Stomach (tissue), 9 donors: ENCODE results near the gene CELF4. TPM values are rescaled to one million over a fixed set of nuclear protein-coding genes. Genes with fewer than 3 reads are reported as not detected.

Experiments used
- DNase-seq, 2 donors: peaks; one replicate each; pipeline versions ENCODE4 v3.0.0 to v3.0.0-alpha.2; 2013 to 2019
- H3K27ac ChIP-seq, 5 donors: fragments of 200-600 bp in 4 of 5; sonication (generic) in 4 of 5; one replicate each; pipeline ENCODE4 v1.5.1; 2013 to 2019; ENCODE audit warnings: mild to moderate bottlenecking in 1 of 5, moderate library complexity in 1 of 5
- H3K27me3 ChIP-seq, 3 donors: fragments of 200-600 bp; sonication (generic); one replicate each; pipeline ENCODE4 v1.5.1; 2017 to 2019; ENCODE audit warnings: mixed run types in 1 of 3
- H3K36me3 ChIP-seq, 4 donors: fragments of 200-600 bp; sonication (generic); 1 replicate in 3 of 4; 2 replicates in 1 of 4; pipeline ENCODE4 v1.5.1; 2016 to 2019
- H3K4me1 ChIP-seq, 4 donors: fragments of 200-600 bp; sonication (generic); one replicate each; pipeline ENCODE4 v1.5.1; 2016 to 2019
- H3K4me3 ChIP-seq, 4 donors: fragments of 200-600 bp; sonication (generic) in 3 of 4; one replicate each; pipeline ENCODE4 v1.5.1; 2016 to 2019; ENCODE audit warnings: mild to moderate bottlenecking in 1 of 4
- H3K9me3 ChIP-seq, 4 donors: fragments of 200-600 bp; sonication (generic); one replicate each; pipeline ENCODE4 v1.5.1; 2016 to 2019
- EP300 ChIP-seq: sonication (generic); formaldehyde crosslinking; IDR thresholded peaks from one replicate; pipeline ENCODE4 v1.6.1; 2017; ENCODE audit warnings: antibody characterized with exemption
- POLR2A ChIP-seq, 4 donors: fragments of 450-650 bp; IDR thresholded peaks; one replicate each; pipeline ENCODE4 v1.6.1; 2016; ENCODE audit warnings: antibody characterized with exemption in 4 of 4, control low read depth in 2 of 4, mild to moderate bottlenecking in 1 of 4, moderate library complexity in 1 of 4
- POLR2AphosphoS5 ChIP-seq, 3 donors: sonication (generic); formaldehyde crosslinking; IDR thresholded peaks; one replicate each; pipeline ENCODE4 v1.6.1; 2016; ENCODE audit warnings: antibody characterized with exemption in 3 of 3
- WGBS, 5 donors: extraction: QIAGEN DNeasy Blood & Tissue Kit in 3 of 5; methylation state at CpG; one replicate each; pipeline versions ENCODE4 v1.1.5 to v1.1.7; 2013 to 2018; 5-methylcytosine and 5-hydroxymethylcytosine counted together
- intact Hi-C: fragments of 100-400 bp; cut with DNase I; formaldehyde crosslinking; loops from one replicate; pipeline ENCODE4 v1.15.1; 2023; ENCODE audit warnings: low total_unique reads
- polyA plus RNA-seq, 3 donors: library from polyadenylated mRNA; stranded (reverse); fragments of 200-250 nt; gene quantifications; one replicate each; pipeline ENCODE4 v1.2.3, GENCODE V29; 2013
- total RNA-seq, 5 donors: library from RNA; depleted of rRNA; stranded (reverse); fragments of >200 nt; gene quantifications; one replicate each; pipeline versions ENCODE4 v1.1.0 to v1.2.3, GENCODE V29; 2014 to 2016
- TF ChIP-seq, protein P1 (sequence below), 7 experiments: fragments of 450-650 bp in 4 of 7; fragments of 200-600 bp in 3 of 7; sonication (generic) in 3 of 7; IDR thresholded peaks; one replicate each; pipeline ENCODE4 v1.5.1; 2016 to 2019; ENCODE audit warnings: antibody characterized with exemption in 7 of 7, control low read depth in 2 of 7, mild to moderate bottlenecking in 1 of 7
- donor health status: healthy with polysubstance abuse.
- donor health status: Bipolar disorder and iron deficiency.
- donor health status: healthy.

Gene CELF4
- total and polyA plus RNA-seq, 8 donors = 0.93 to 2.4 (median 1.8) TPM; not detected in 2

DNA sequence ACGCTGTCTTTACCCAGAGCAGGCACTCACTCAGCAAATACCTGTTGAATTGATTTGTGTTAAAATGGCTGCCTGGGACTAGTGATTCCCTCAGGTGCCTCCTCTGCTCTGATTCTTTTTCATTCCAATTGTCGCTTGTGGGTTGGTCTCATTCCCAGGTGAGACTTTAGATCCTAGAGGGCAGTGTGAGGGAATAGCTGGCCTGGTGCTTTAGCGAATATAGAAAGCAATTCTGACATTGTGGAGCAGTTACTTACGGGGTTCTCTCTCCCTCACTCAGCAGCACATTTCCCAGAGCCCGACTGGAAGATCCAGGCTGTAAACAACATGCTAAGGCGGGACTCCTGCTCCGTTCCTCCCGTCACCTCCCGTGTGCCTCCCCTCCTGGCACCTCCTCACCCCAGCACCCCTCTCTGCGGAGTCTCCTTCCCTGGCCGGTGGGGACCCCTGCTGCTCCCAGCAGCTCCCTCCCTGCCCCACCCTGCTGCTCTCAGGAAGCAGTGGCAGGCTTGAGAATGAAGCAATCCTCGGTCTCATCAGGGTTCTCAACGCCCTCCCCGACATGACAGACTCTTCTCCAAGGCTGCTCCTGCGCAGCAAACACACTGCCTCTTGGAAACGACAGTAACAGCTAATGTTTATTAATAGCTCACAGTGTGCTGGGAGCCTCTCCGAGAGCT lies 26.9 kb downstream of the CELF4 start:
- no peaks in the 10 kb centered on the region for H3K36me3 ChIP-seq

GRCh38 chr18:37537868-37538525 lies 27.6 kb downstream of the CELF4 start:
- Histone ChIP-seq H3K4me1 (peaks cover 0 to 6% (median 3%) of the 10 kb centered on the region in 4 donors), H3K4me3 (no peak overlapping the region), H3K9me3 (no peaks in the 10 kb centered on the region), H3K27me3 (peaks cover 4 to 89% (median 27%) of the 10 kb centered on the region in 3 donors), H3K27ac (no peak overlapping the region), H3K36me3 (no peaks in the 10 kb centered on the region)
- DNase-seq = peak; percentile 78 to 91
- TF ChIP-seq EP300 = no peak
- TF ChIP-seq, protein P1, sequence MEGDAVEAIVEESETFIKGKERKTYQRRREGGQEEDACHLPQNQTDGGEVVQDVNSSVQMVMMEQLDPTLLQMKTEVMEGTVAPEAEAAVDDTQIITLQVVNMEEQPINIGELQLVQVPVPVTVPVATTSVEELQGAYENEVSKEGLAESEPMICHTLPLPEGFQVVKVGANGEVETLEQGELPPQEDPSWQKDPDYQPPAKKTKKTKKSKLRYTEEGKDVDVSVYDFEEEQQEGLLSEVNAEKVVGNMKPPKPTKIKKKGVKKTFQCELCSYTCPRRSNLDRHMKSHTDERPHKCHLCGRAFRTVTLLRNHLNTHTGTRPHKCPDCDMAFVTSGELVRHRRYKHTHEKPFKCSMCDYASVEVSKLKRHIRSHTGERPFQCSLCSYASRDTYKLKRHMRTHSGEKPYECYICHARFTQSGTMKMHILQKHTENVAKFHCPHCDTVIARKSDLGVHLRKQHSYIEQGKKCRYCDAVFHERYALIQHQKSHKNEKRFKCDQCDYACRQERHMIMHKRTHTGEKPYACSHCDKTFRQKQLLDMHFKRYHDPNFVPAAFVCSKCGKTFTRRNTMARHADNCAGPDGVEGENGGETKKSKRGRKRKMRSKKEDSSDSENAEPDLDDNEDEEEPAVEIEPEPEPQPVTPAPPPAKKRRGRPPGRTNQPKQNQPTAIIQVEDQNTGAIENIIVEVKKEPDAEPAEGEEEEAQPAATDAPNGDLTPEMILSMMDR (IDR thresholded peaks at IDR 0.05) = peak in 5 of 7 experiments; percentile 60 to 91 (median 77)
- no peak for TF ChIP-seq POLR2AphosphoS5 (IDR thresholded peaks at IDR 0.05)
- WGBS, 5 donors = 14 to 22% (median 15%) methylated on average over 14 to 23 of the region's 23 CpGs
- intact Hi-C loops = loop anchor here (10.0 kb wide), 1 partner anchor 153 kb away; no protein-coding TSS in a partner anchor

More for the DNA sequence above, 26.9 kb downstream of the CELF4 start:
- no peak overlapping the region for H3K27ac ChIP-seq
- H3K4me3 ChIP-seq = no peak overlapping the region
- H3K27me3 ChIP-seq = peaks cover 4 to 87% (median 27%) of the 10 kb centered on the region in 3 donors
- no peaks in the 10 kb centered on the region for H3K9me3 ChIP-seq
- TF ChIP-seq EP300 (no peak), POLR2A (IDR thresholded peaks at IDR 0.05) (no peak), POLR2AphosphoS5 (IDR thresholded peaks at IDR 0.05) (no peak)
- TF ChIP-seq, protein P1 (IDR thresholded peaks at IDR 0.05) = no peak
- DNase-seq = no peak
- intact Hi-C loops = loop anchor here (10.0 kb wide), 1 partner anchor 154 kb away; no protein-coding TSS in a partner anchor
- H3K4me1 ChIP-seq = peaks cover 0 to 6% (median 3%) of the 10 kb centered on the region in 4 donors
- 19 to 29% (median 26%) methylated on average over 17 of the region's 17 CpGs for WGBS, 5 donors

DNA sequence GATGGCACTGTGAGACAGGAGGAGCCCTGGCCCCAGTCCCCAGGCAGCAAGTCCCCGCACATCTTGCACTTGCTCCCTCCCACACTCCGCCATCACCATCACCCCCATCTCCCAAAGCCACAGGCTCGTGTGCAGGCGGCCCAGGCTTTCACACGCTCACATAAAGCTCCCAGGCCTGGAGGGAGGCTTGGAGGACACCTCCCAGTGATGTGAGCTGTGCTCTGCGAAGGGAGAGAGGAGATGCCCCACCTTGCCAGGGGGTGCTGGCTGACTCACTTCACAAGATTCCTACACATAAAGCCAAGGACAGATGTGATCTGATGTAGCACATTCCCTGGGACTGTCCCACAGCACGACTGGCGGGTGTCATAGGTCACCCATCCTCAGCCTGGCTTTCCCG lies 28.9 kb downstream of the CELF4 start:
- Histone ChIP-seq H3K4me3 (no peak overlapping the region), H3K27me3 (peaks cover 4 to 95% (median 27%) of the 10 kb centered on the region in 3 donors), H3K9me3 (no peaks in the 10 kb centered on the region), H3K4me1 (peaks cover 0 to 6% (median 3%) of the 10 kb centered on the region in 4 donors), H3K36me3 (no peaks in the 10 kb centered on the region), H3K27ac (no peak overlapping the region)
- no peak for DNase-seq
- intact Hi-C loops = loop anchor here (10.0 kb wide), 1 partner anchor 152 kb away; no protein-coding TSS in a partner anchor
- TF ChIP-seq POLR2AphosphoS5 (IDR thresholded peaks at IDR 0.05) = no peak
- TF ChIP-seq, protein P1 (IDR thresholded peaks at IDR 0.05) = no peak
- no peak for TF ChIP-seq POLR2A (IDR thresholded peaks at IDR 0.05)
- no peak for TF ChIP-seq EP300
- 71 to 79% (median 74%) methylated on average over 9 of the region's 9 CpGs for WGBS, 5 donors

GRCh38 chr18:37535968-37536367 lies 29.6 kb downstream of the CELF4 start:
- Histone ChIP-seq H3K27me3 (peaks cover 4 to 95% (median 27%) of the 10 kb centered on the region in 3 donors), H3K4me1 (peaks cover 0 to 6% (median 3%) of the 10 kb centered on the region in 4 donors), H3K4me3 (no peak overlapping the region), H3K27ac (no peak overlapping the region), H3K9me3 (no peaks in the 10 kb centered on the region), H3K36me3 (no peaks in the 10 kb centered on the region)
- WGBS, 5 donors = 53 to 63% (median 55%) methylated on average over 4 of the region's 4 CpGs
- intact Hi-C loops = loop anchor here (10.0 kb wide), 1 partner anchor 151 kb away; no protein-coding TSS in a partner anchor
- DNase-seq = peak in 1 of 2 donors; percentile 68
- TF ChIP-seq, protein P1 (IDR thresholded peaks at IDR 0.05) = no peak
- TF ChIP-seq EP300 (no peak), POLR2A (IDR thresholded peaks at IDR 0.05) (no peak), POLR2AphosphoS5 (IDR thresholded peaks at IDR 0.05) (no peak)
